22Rv1 (cell line): ENCODE data around the gene ARID5A.

Experiments
- H3K27ac ChIP-seq: fragments of 450-650 bp; 2 replicates; pipeline ENCODE4 v1.5.1; 2017
- ZFX ChIP-seq: fragments of 450-650 bp; IDR thresholded peaks from 2 replicates; pipeline ENCODE4 v1.6.1; 2017; ENCODE audit warnings: antibody characterized with exemption, borderline replicate concordance
- TF ChIP-seq, protein P1 (sequence below): fragments of 450-650 bp; IDR thresholded peaks from 2 replicates; pipeline ENCODE4 v1.5.1; 2017; ENCODE audit warnings: mild to moderate bottlenecking

The ARID5A gene

DNA sequence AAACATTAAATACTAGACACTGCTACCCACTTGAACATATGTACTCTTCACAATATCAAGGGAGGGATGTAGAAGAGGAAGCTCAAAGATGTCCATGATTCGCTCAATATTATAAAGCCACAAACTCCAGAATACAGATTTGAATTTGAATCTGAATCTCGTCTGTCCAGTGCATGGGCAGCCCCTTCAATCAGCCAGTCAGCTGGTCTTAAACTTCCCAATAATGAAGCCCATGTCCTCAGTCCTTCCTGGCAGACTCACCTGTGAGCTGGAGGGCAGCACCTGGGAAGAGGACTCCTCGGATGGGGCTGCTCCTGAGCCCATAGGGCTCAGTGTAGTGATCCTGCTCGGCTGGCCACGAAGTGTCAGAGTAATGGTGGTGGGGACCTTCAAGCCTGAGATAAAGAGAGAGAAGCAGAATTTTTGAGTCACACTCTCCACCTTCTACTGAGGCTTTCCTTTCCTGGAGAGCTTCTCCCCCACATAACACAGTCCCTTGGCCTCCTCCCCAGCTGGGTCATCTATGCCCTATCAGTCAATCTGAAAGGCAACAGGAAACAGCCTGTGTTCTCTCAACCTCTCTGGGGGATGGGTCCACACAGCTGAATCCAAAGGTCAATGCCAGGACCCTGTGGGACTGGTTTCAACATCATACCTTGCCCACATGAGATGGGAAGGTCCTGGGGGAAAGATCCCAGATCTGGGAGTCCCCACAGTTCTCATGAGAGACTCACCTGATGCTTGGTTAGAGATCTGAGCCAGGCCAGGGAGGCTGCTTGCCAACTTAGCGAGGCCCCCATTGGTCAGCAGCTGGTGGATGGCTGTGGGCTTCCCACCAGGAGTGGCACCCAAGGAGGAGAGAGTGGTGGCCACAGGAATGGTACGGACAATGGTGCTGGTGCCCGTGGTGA is 65.1 kb downstream of the ARID5A start:
- TF ChIP-seq ZFX, result no peak
- TF ChIP-seq, protein P1, sequence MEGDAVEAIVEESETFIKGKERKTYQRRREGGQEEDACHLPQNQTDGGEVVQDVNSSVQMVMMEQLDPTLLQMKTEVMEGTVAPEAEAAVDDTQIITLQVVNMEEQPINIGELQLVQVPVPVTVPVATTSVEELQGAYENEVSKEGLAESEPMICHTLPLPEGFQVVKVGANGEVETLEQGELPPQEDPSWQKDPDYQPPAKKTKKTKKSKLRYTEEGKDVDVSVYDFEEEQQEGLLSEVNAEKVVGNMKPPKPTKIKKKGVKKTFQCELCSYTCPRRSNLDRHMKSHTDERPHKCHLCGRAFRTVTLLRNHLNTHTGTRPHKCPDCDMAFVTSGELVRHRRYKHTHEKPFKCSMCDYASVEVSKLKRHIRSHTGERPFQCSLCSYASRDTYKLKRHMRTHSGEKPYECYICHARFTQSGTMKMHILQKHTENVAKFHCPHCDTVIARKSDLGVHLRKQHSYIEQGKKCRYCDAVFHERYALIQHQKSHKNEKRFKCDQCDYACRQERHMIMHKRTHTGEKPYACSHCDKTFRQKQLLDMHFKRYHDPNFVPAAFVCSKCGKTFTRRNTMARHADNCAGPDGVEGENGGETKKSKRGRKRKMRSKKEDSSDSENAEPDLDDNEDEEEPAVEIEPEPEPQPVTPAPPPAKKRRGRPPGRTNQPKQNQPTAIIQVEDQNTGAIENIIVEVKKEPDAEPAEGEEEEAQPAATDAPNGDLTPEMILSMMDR, result no peak
- H3K27ac ChIP-seq, result no peak overlapping the region
